ENCODE results near the gene KCNG4. TPM values are rescaled to one million over a fixed set of nuclear protein-coding genes. Genes with fewer than 3 reads are reported as not detected.

Gene KCNG4
- total RNA-seq, 3 donors from 2014 or later = not detected

GRCh38 chr16:84266451-84266850, 26.6 kb upstream of the KCNG4 start:
- DNase-seq = peak in 1 of 3 donors; percentile 38
- Histone ChIP-seq H3K4me1 (ENCODE audit: low read depth) (no peaks in the 10 kb centered on the region), H3K9me3 (no peaks in the 10 kb centered on the region), H3K36me3 (ENCODE audit: low read depth) (no peaks in the 10 kb centered on the region), H3K4me3 (no peak overlapping the region)
- peak; percentile 90 for ATAC-seq
- intact Hi-C loops (cut with DNase I, micrococcal nuclease) = no loop called here
- no peak for TF ChIP-seq CTCF (IDR thresholded peaks at IDR 0.05)

- TF ChIP-seq CTCF (IDR thresholded peaks at IDR 0.05) = no peak
- Histone ChIP-seq H3K9me3 (no peaks in the 10 kb centered on the region), H3K4me3 (no peak overlapping the region), H3K4me1 (ENCODE audit: low read depth) (no peaks in the 10 kb centered on the region), H3K36me3 (ENCODE audit: low read depth) (no peaks in the 10 kb centered on the region)
- ATAC-seq (no peak), DNase-seq (no peak)
- intact Hi-C loops (cut with DNase I, micrococcal nuclease) = no loop called here
Observed at GRCh38 chr16:84262939-84263338, 23.1 kb upstream of the KCNG4 start.

GRCh38 chr16:84262031-84262430, 22.2 kb upstream of the KCNG4 start:
- no peak for ATAC-seq

GRCh38 chr16:84260766-84261554, 21.1 kb upstream of the KCNG4 start:
- TF ChIP-seq CTCF (IDR thresholded peaks at IDR 0.05) = no peak
- no peaks in the 10 kb centered on the region for H3K9me3 ChIP-seq
- no peak for DNase-seq
- no peak overlapping the region for H3K4me3 ChIP-seq
- no peak for ATAC-seq
- intact Hi-C loops (cut with DNase I, micrococcal nuclease) = no loop called here
- H3K4me1 ChIP-seq (ENCODE audit: low read depth) = no peaks in the 10 kb centered on the region
- H3K36me3 ChIP-seq (ENCODE audit: low read depth) = no peaks in the 10 kb centered on the region

More at GRCh38 chr16:84262031-84262430, 22.2 kb upstream of the KCNG4 start:
- intact Hi-C loops (cut with DNase I, micrococcal nuclease) = no loop called here
- Histone ChIP-seq H3K9me3 (no peaks in the 10 kb centered on the region), H3K4me1 (ENCODE audit: low read depth) (no peaks in the 10 kb centered on the region), H3K4me3 (no peak overlapping the region), H3K36me3 (ENCODE audit: low read depth) (no peaks in the 10 kb centered on the region)
- no peak for DNase-seq
- no peak for TF ChIP-seq CTCF (IDR thresholded peaks at IDR 0.05)

GRCh38 chr16:84259691-84260090, 19.9 kb upstream of the KCNG4 start:
- Histone ChIP-seq H3K4me1 (ENCODE audit: low read depth) (no peaks in the 10 kb centered on the region), H3K36me3 (ENCODE audit: low read depth) (no peaks in the 10 kb centered on the region), H3K4me3 (no peak overlapping the region), H3K9me3 (no peaks in the 10 kb centered on the region)
- ATAC-seq (no peak), DNase-seq (no peak)
- intact Hi-C loops (cut with DNase I, micrococcal nuclease) = no loop called here
- no peak for TF ChIP-seq CTCF (IDR thresholded peaks at IDR 0.05)

Data from mucosa of descending colon (tissue), 3 donors.